HL-60 (cell line): ENCODE data around the gene GALNT6.

Experiments
- DNase-seq, 2 experiments: peaks; one replicate each; pipeline ENCODE4 v3.0.0-alpha.2; 2010 to 2020; ENCODE audit warnings: low read depth in 1 of 2, low spot score in 1 of 2
- H3K27ac ChIP-seq: fragments of 250-450 bp; sonication (Bioruptor Pico); replicated peaks from 2 replicates; pipeline ENCODE4 v1.5.1; 2020; ENCODE audit warnings: mild to moderate bottlenecking, moderate library complexity
- H3K27me3 ChIP-seq: fragments of 250-450 bp; sonication (Bioruptor Pico); 2 replicates; pipeline ENCODE4 v1.5.1; 2021; ENCODE audit warnings: mild to moderate bottlenecking, moderate library complexity; ENCODE audit not compliant: insufficient read depth, poor library complexity, severe bottlenecking
- H3K4me3 ChIP-seq: replicated peaks from 2 replicates; pipeline ENCODE4 v1.5.1; 2011; ENCODE audit warnings: mild to moderate bottlenecking, control low read depth, low read length; ENCODE audit not compliant: insufficient read depth
- GABPA ChIP-seq: IDR thresholded peaks from 2 replicates; pipeline ENCODE4 v1.6.1; 2012; ENCODE audit warnings: low read depth
- POLR2AphosphoS5 ChIP-seq: IDR thresholded peaks from 2 replicates; pipeline ENCODE4 v1.6.1; 2012; ENCODE audit warnings: low read depth
- REST ChIP-seq: IDR thresholded peaks from 2 replicates; pipeline ENCODE4 v1.6.1; 2012; ENCODE audit warnings: low read depth; ENCODE audit not compliant: insufficient replicate concordance
- SPI1 ChIP-seq: IDR thresholded peaks from 2 replicates; pipeline ENCODE4 v1.6.1; 2012; ENCODE audit warnings: low read depth, mild to moderate bottlenecking, borderline replicate concordance
- TF ChIP-seq, protein P1 (sequence below): IDR thresholded peaks from one replicate; pipeline ENCODE4 v1.5.1; 2011; ENCODE audit warnings: low read length, control low read depth, inconsistent platforms; ENCODE audit not compliant: insufficient read depth

GALNT6 gene

GRCh38 chr12:51405801-51406207, 14.6 kb upstream of the GALNT6 start:
- Histone ChIP-seq H3K27me3 (no peaks in the 10 kb centered on the region), H3K4me3 (no peak overlapping the region), H3K27ac (no peak overlapping the region)
- no peak for TF ChIP-seq GABPA
- no peak for TF ChIP-seq POLR2AphosphoS5
- TF ChIP-seq, protein P1, sequence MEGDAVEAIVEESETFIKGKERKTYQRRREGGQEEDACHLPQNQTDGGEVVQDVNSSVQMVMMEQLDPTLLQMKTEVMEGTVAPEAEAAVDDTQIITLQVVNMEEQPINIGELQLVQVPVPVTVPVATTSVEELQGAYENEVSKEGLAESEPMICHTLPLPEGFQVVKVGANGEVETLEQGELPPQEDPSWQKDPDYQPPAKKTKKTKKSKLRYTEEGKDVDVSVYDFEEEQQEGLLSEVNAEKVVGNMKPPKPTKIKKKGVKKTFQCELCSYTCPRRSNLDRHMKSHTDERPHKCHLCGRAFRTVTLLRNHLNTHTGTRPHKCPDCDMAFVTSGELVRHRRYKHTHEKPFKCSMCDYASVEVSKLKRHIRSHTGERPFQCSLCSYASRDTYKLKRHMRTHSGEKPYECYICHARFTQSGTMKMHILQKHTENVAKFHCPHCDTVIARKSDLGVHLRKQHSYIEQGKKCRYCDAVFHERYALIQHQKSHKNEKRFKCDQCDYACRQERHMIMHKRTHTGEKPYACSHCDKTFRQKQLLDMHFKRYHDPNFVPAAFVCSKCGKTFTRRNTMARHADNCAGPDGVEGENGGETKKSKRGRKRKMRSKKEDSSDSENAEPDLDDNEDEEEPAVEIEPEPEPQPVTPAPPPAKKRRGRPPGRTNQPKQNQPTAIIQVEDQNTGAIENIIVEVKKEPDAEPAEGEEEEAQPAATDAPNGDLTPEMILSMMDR = no peak
- TF ChIP-seq REST = no peak
- no peak for TF ChIP-seq SPI1
- no peak for DNase-seq

DNA sequence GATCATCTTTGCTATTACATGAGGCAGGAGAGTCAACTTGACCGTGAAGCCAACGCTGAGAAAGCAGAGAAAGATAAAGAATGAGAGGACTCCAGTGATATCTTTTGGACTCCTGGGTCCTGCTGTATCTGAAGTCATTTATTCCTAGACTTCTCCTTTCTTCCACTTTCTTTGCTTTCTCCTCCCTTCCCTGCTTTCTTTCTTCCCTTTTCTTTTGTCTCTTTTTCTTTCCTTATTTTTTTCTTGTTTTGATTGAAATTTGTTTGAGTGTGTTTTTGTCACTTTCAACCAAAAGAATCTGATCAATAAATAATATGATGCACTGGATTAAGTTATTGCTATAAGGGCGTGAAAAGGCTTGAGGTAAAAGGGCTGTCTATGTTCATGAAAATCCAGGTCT, 13.4 kb upstream of the GALNT6 start:
- H3K27me3 ChIP-seq = no peaks in the 10 kb centered on the region
- no peak for DNase-seq
- TF ChIP-seq SPI1 = no peak
- TF ChIP-seq, protein P1 = no peak
- no peak for TF ChIP-seq POLR2AphosphoS5
- TF ChIP-seq GABPA = no peak
- no peak for TF ChIP-seq REST
- H3K27ac ChIP-seq = no peak overlapping the region
- H3K4me3 ChIP-seq = no peak overlapping the region

GRCh38 chr12:51403681-51404136, 12.5 kb upstream of the GALNT6 start:
- TF ChIP-seq GABPA = no peak; the same call in 1 of the 2 replicates
- peak; percentile 52 for TF ChIP-seq REST
- peak; percentile 95 for TF ChIP-seq SPI1
- TF ChIP-seq, protein P1 = no peak
- peak; percentile 89 for TF ChIP-seq POLR2AphosphoS5
- Histone ChIP-seq H3K27me3 (no peaks in the 10 kb centered on the region), H3K27ac (peak overlapping the region; percentile 45), H3K4me3 (no peak overlapping the region)
- peak; percentile 79 to 99 for DNase-seq
